Panc1 (cell line): ENCODE results near the gene E2F2.

Source experiments
- CTCF ChIP-seq: fragments of 450-650 bp; IDR thresholded peaks from 2 replicates; pipeline ENCODE4 v1.5.1; 2017; ENCODE audit warnings: mild to moderate bottlenecking
- TCF7L2 ChIP-seq: IDR thresholded peaks from 2 replicates; pipeline ENCODE4 v1.6.1; 2011; ENCODE audit warnings: mild to moderate bottlenecking, low read depth, low read length, inconsistent platforms

DNA sequence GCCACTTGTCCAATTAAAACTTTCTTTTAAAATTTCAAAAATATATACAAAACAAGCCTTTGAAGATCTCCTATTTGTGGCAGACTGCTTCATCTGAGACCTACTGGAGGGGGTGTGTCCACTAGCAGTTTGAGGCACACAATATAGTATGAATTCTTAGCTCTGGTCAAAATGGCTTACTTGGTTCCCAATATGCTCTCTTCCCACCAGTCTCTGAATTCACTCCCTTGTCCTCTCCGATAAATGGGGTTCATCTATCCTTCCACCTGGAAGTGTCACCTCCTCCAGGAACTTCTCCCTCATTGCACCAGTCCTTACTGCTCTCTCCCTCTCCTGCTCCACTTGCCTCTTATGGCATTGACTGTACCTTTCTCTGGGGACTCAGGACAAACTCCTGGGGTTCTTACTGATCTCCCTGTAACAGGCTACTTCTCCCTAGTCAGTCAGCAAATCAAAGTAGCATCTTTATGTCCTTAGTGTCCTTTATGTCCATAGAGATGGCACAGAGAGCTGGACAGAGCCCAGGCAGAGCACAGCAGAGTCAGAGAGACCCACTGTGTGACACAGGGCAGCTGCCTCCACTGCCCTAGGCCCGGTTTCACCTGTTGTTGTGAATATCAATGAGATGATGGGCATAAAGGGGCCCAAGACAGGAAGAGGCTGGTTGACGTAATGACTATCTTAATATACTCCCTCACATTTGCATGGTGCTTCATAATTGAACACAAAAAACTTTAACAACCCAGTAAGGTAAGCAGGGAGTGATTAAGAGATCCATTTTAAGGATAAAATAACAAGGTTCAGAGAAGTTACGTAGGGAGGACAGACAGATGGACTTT is 50.6 kb downstream of the E2F2 start:
- TF ChIP-seq CTCF (no peak), TCF7L2 (no peak)
